Amygdala (tissue), 56 donors: ENCODE measurements around the gene TTLL12.

ENCODE experiments used
- DNase-seq, 56 donors: peaks; one replicate each; lab custom pipeline; 2025; lab: John Stamatoyannopoulos, UW

Gene TTLL12

GRCh38 chr22:43216738-43217137 is 29.8 kb upstream of the TTLL12 start:
- DNase-seq = no peak

GRCh38 chr22:43213962-43214361 is 27.0 kb upstream of the TTLL12 start:
- no peak for DNase-seq

GRCh38 chr22:43213051-43213450 is 26.1 kb upstream of the TTLL12 start:
- no peak for DNase-seq

- no peak for DNase-seq
These were observed 25.6 kb upstream of the TTLL12 start for GRCh38 chr22:43212434-43212952.

- DNase-seq = no peak
These were observed 25.1 kb upstream of the TTLL12 start for GRCh38 chr22:43211941-43212433.

- no peak for DNase-seq
These were observed 23.9 kb upstream of the TTLL12 start for GRCh38 chr22:43210631-43211515.

- DNase-seq = no peak
These were observed 23.0 kb upstream of the TTLL12 start for GRCh38 chr22:43209971-43210370.

- DNase-seq = no peak
These were observed 22.6 kb upstream of the TTLL12 start for GRCh38 chr22:43209523-43209890.

- no peak for DNase-seq
These were observed 22.0 kb upstream of the TTLL12 start for GRCh38 chr22:43208703-43209522.

GRCh38 chr22:43207849-43208702 is 21.1 kb upstream of the TTLL12 start:
- DNase-seq = no peak

GRCh38 chr22:43207386-43207785 is 20.5 kb upstream of the TTLL12 start:
- DNase-seq = no peak

GRCh38 chr22:43206509-43207161 is 19.7 kb upstream of the TTLL12 start:
- DNase-seq = peak in 1 of 56 donors; percentile 10

GRCh38 chr22:43205748-43206508 is 19.0 kb upstream of the TTLL12 start:
- no peak for DNase-seq

GRCh38 chr22:43205261-43205691 is 18.3 kb upstream of the TTLL12 start:
- DNase-seq = peak in 1 of 56 donors; percentile 12

GRCh38 chr22:43203471-43203981 is 16.6 kb upstream of the TTLL12 start:
- no peak for DNase-seq

- no peak for DNase-seq
These were observed 15.9 kb upstream of the TTLL12 start for GRCh38 chr22:43202756-43203410.

- no peak for DNase-seq
These were observed 15.4 kb upstream of the TTLL12 start for GRCh38 chr22:43202326-43202725.
